Activated CD4-positive, alpha-beta T cell treated with anti-CD3 and anti-CD28 coated beads, Interleukin-2, amount 50 U/mL, for 4 hours (primary cell): Measurements from ENCODE around the gene AKT2.

Experiments used
- DNase-seq, 2 experiments: peaks; one replicate each; pipeline ENCODE4 v3.0.0-alpha.2; 2020

The AKT2 gene

GRCh38 chr19:40217027-40217810 lies 67.9 kb downstream of the AKT2 start:
- no peak for DNase-seq

- no peak for DNase-seq
Observed at GRCh38 chr19:40216777-40217026, 68.4 kb downstream of the AKT2 start.

GRCh38 chr19:40216013-40216776 lies 69.0 kb downstream of the AKT2 start:
- no peak for DNase-seq

- no peak for DNase-seq
Observed at GRCh38 chr19:40214936-40215335, 70.2 kb downstream of the AKT2 start.

- no peak for DNase-seq
Observed at GRCh38 chr19:40213882-40214570, 71.1 kb downstream of the AKT2 start.

- no peak for DNase-seq
Observed at GRCh38 chr19:40213251-40213829, 71.8 kb downstream of the AKT2 start.

GRCh38 chr19:40210889-40211288 lies 74.3 kb downstream of the AKT2 start:
- DNase-seq: no peak

- DNase-seq: no peak
Observed at GRCh38 chr19:40208602-40209001, 76.5 kb downstream of the AKT2 start.

- DNase-seq: no peak
Observed at GRCh38 chr19:40205760-40206159, 79.4 kb downstream of the AKT2 start.

- DNase-seq: no peak
Observed at GRCh38 chr19:40204381-40204780, 80.8 kb downstream of the AKT2 start.

- no peak for DNase-seq
Observed at GRCh38 chr19:40200341-40201099, 84.6 kb downstream of the AKT2 start.

GRCh38 chr19:40198272-40198990 lies 86.7 kb downstream of the AKT2 start:
- DNase-seq: no peak

- no peak for DNase-seq
Observed at GRCh38 chr19:40193587-40193849, 91.6 kb downstream of the AKT2 start.

- DNase-seq: no peak
Observed at GRCh38 chr19:40192758-40193586, 92.2 kb downstream of the AKT2 start.

- DNase-seq: no peak
Observed at GRCh38 chr19:40191836-40192646, 93.1 kb downstream of the AKT2 start.

- peak; percentile 64 for DNase-seq
Observed at GRCh38 chr19:40190891-40191835, 94.0 kb downstream of the AKT2 start, which contains the start of gene MAP3K10. Gene MAP3K10, plus strand, starts transcription at chr19:40191426. Its CDS starts 606 bp downstream, at chr19:40192032.

- no peak for DNase-seq
Observed at GRCh38 chr19:40184273-40184672, 100.9 kb downstream of the AKT2 start.
